Pancreas (tissue), 10 donors: Measurements from ENCODE around the gene ATP23. TPM values are rescaled to one million over a fixed set of nuclear protein-coding genes. Genes with fewer than 3 reads are reported as not detected.
A peak's percentile ranks its signal among the peaks of the same experiment; 100 is the strongest.

Source experiments
- ATAC-seq, 4 donors: fragments of 200-7000 bp; cut with Tn5 transposase; one replicate each; pipeline versions ENCODE4 v1.8.0 to v1.9.1; 2020; ENCODE audit warnings: mild to moderate bottlenecking in 4 of 4, moderate library complexity in 4 of 4
- DNase-seq, 6 donors: peaks; one replicate each; pipeline ENCODE4 v3.0.0-alpha.2; 2020
- FAIRE-seq: peaks from 2 replicates; lab custom pipeline; 2012; peaks lifted over from hg19 to GRCh38; lab: Jason Lieb, UNC
- H3K27ac ChIP-seq, 4 donors: fragments of 200-600 bp; sonication (generic); 1 replicate in 3 of 4; 2 replicates in 1 of 4; pipeline versions ENCODE4 v1.5.0 to v1.8.0; 2020
- H3K27me3 ChIP-seq, 4 donors: fragments of 200-600 bp; one replicate each; pipeline ENCODE4 v1.8.0; 2021
- H3K36me3 ChIP-seq, 3 donors: fragments of 200-600 bp; sonication (generic) in 1 of 3; one replicate each; pipeline versions ENCODE4 v1.5.0 to v1.8.0; 2020 to 2021
- H3K4me1 ChIP-seq, 3 donors: fragments of 200-600 bp; one replicate each; pipeline ENCODE4 v1.8.0; 2021
- H3K4me3 ChIP-seq, 4 donors: fragments of 200-600 bp; sonication (generic) in 2 of 4; one replicate each; pipeline versions ENCODE4 v1.5.0 to v1.8.0; 2020 to 2021
- H3K9me3 ChIP-seq, 4 donors: fragments of 200-600 bp; one replicate each; pipeline ENCODE4 v1.8.0; 2021
- CTCF ChIP-seq, 4 donors: fragments of 200-600 bp; sonication (generic) in 3 of 4; IDR thresholded peaks; one replicate each; pipeline versions ENCODE4 v1.5.0 to v1.8.0; 2021; ENCODE audit warnings: antibody characterized with exemption in 4 of 4
- WGBS, 2 donors: extraction: QIAGEN DNeasy Blood & Tissue Kit; methylation state at CpG; one replicate each; pipeline ENCODE4 v1.1.7; 2013; 5-methylcytosine and 5-hydroxymethylcytosine counted together
- intact Hi-C, 3 donors: fragments of 100-400 bp; cut with DNase I; formaldehyde crosslinking; loops; one replicate each; pipeline versions ENCODE4 v1.11.1 to v1.14.2; 2022
- polyA plus RNA-seq, 2 donors: library from polyadenylated mRNA; stranded (reverse); fragments of 200-250 nt; gene quantifications; one replicate each; pipeline ENCODE4 v1.2.3, GENCODE V29; 2013
- total RNA-seq, 6 donors: library from RNA; stranded (reverse); fragmentation: NEBNext Ultra II Directional in 4 of 6; extraction: Animal tissue kit (Norgen Biotek cat#: 25700) in 4 of 6; gene quantifications; one replicate each; pipeline versions ENCODE4 v1.2.1 to v1.2.4, GENCODE V29; 2021 to 2023
- donor health status: healthy with polysubstance abuse.
- donor health status: DM: no; HTN: no; CAD: no; lungs with moderate emphysema.
- donor health status: DM: no; HTN: no; CAD: no.
- donor health status: control.
- donor health status: control.
- donor health status: Bipolar disorder and iron deficiency.
- donor health status: DM: yes; HTN: yes; CAD: no.
- donor health status: DM: no; HTN: no; CAD: no.
- donor health status: DM: no; HTN: no; CAD: no.
- donor health status: DM: yes; HTN: yes; CAD: no.

Gene ATP23
- total and polyA plus RNA-seq, 8 donors: 2.7 to 5.7 (median 4.1) TPM

- no peak for FAIRE-seq
- no peak for ATAC-seq
- WGBS, 2 donors: 73 to 76% methylated on average over 5 of the region's 5 CpGs
- Histone ChIP-seq H3K27me3 (no peaks in the 10 kb centered on the region), H3K4me3 (no peak overlapping the region), H3K9me3 (no peaks in the 10 kb centered on the region), H3K36me3 (no peaks in the 10 kb centered on the region), H3K4me1 (peaks cover 4 to 38% (median 5%) of the 10 kb centered on the region in 3 donors), H3K27ac (peak overlapping the region; percentile 82 to 93 (median 88))
- intact Hi-C loops: no loop called here
- DNase-seq: no peak
- no peak for TF ChIP-seq CTCF (IDR thresholded peaks at IDR 0.05)
These were observed 45.8 kb upstream of the ATP23 start for GRCh38 chr12:57895389-57896114.

DNA sequence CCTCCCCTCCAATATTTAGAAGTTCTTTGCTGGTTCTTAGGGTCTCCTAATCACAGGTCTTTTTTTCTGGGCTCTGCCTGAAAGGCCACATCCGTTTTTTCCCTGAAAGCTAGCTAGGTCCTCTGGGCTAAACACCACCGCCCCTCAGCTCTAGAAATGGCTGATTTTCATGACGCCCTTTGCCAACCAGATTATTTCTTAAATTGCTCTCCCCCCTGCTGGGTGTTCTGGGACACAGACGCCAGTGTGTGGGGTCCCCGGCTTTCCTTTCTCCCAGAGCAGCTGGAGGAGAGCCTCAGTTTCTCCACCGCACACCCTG lies 45.3 kb upstream of the ATP23 start:
- Histone ChIP-seq H3K27me3 (no peaks in the 10 kb centered on the region), H3K9me3 (no peaks in the 10 kb centered on the region), H3K4me1 (peaks cover 4 to 35% (median 5%) of the 10 kb centered on the region in 3 donors), H3K36me3 (no peaks in the 10 kb centered on the region), H3K4me3 (peak overlapping the region; percentile 48 to 62 (median 56)), H3K27ac (peak overlapping the region; percentile 82 to 93 (median 88))
- TF ChIP-seq CTCF (IDR thresholded peaks at IDR 0.05): no peak
- DNase-seq (no peak), FAIRE-seq (no peak), ATAC-seq (peak; percentile 2 to 3 (median 2))
- intact Hi-C loops: no loop called here
- WGBS, 2 donors: 19% methylated on average over 6 of the region's 6 CpGs

- Histone ChIP-seq H3K27ac (peak overlapping the region; percentile 82 to 93 (median 88)), H3K9me3 (no peaks in the 10 kb centered on the region), H3K36me3 (no peaks in the 10 kb centered on the region), H3K4me1 (peaks cover 4 to 35% (median 5%) of the 10 kb centered on the region in 3 donors), H3K27me3 (no peaks in the 10 kb centered on the region), H3K4me3 (peak overlapping the region; percentile 48 to 62 (median 56))
- FAIRE-seq (no peak), DNase-seq (peak; percentile 59 to 82 (median 72)), ATAC-seq (peak; percentile 71 to 79 (median 75))
- WGBS, 2 donors: 1 to 2% methylated on average over 53 to 54 of the region's 54 CpGs
- intact Hi-C loops: no loop called here
- TF ChIP-seq CTCF (IDR thresholded peaks at IDR 0.05): no peak
These were observed 44.7 kb upstream of the ATP23 start for GRCh38 chr12:57896434-57897201.

GRCh38 chr12:57897286-57897974 lies 43.9 kb upstream of the ATP23 start:
- 53 to 59% methylated on average over 10 of the region's 10 CpGs for WGBS, 2 donors
- no peaks in the 10 kb centered on the region for H3K27me3 ChIP-seq
- H3K4me1 ChIP-seq: peaks cover 4 to 35% (median 5%) of the 10 kb centered on the region in 3 donors
- no peaks in the 10 kb centered on the region for H3K36me3 ChIP-seq
- no peak for TF ChIP-seq CTCF (IDR thresholded peaks at IDR 0.05)
- ATAC-seq (peak in 1 of 4 donors; percentile 3), DNase-seq (peak in 1 of 6 donors; percentile 43), FAIRE-seq (no peak)
- intact Hi-C loops: no loop called here
- H3K9me3 ChIP-seq: no peaks in the 10 kb centered on the region
- peak overlapping the region in 3 of 4 donors; percentile 55 to 62 (median 56) for H3K4me3 ChIP-seq
- H3K27ac ChIP-seq: peak overlapping the region in 3 of 4 donors; percentile 82 to 93 (median 92)
